Loucy (cell line): ENCODE results near the gene PSMD12.
"Not testable (repeated sequence)": the region's sequence is repeated elsewhere in the genome, so short reads cannot be mapped to it uniquely, and the experiment has no call there.

Experiments
- H2AFZ ChIP-seq: fragments of 200-600 bp; sonication (generic); 2 replicates; pipeline ENCODE4 v1.6.0; 2016; ENCODE audit warnings: antibody characterized with exemption, mild to moderate bottlenecking, low read length, moderate library complexity
- H3F3A ChIP-seq: fragments of 200-600 bp; 2 replicates; pipeline ENCODE4 v1.6.0; 2016; ENCODE audit warnings: antibody characterized with exemption, low read depth, mild to moderate bottlenecking
- H3K27me3 ChIP-seq: fragments of 200-600 bp; sonication (generic); 2 replicates; pipeline ENCODE4 v1.6.1; 2014; ENCODE audit warnings: low read length, mild to moderate bottlenecking; ENCODE audit not compliant: insufficient read depth, poor library complexity, severe bottlenecking
- H3K36me3 ChIP-seq: fragments of 200-600 bp; sonication (generic); 2 replicates; pipeline ENCODE4 v1.6.1; 2016; ENCODE audit warnings: low read length; ENCODE audit not compliant: insufficient read depth
- H3K4me1 ChIP-seq: fragments of 200-600 bp; sonication (generic); 2 replicates; pipeline ENCODE4 v1.5.1; 2014; ENCODE audit warnings: low read length, mild to moderate bottlenecking; ENCODE audit not compliant: insufficient read depth, poor library complexity, severe bottlenecking
- H3K4me2 ChIP-seq: fragments of 200-600 bp; sonication (generic); 2 replicates; pipeline ENCODE4 v1.6.0; 2014; ENCODE audit warnings: antibody characterized with exemption, low read length, low read depth, mild to moderate bottlenecking; ENCODE audit not compliant: poor library complexity, severe bottlenecking
- H3K4me3 ChIP-seq: fragments of 200-600 bp; sonication (generic); 2 replicates; pipeline ENCODE4 v1.5.1; 2014; ENCODE audit warnings: low read length, mild to moderate bottlenecking, mixed read lengths; ENCODE audit not compliant: poor library complexity, severe bottlenecking
- H3K79me2 ChIP-seq: fragments of 200-600 bp; sonication (generic); 2 replicates; pipeline ENCODE4 v1.6.1; 2014; ENCODE audit warnings: low read length; ENCODE audit not compliant: insufficient read depth
- H3K9ac ChIP-seq: fragments of 200-600 bp; sonication (generic); 2 replicates; pipeline ENCODE4 v1.6.0; 2014; ENCODE audit warnings: mild to moderate bottlenecking, low read depth, low read length, moderate library complexity; ENCODE audit not compliant: poor library complexity, severe bottlenecking
- H3K9me2 ChIP-seq: fragments of 200-600 bp; sonication (generic); replicated peaks from 2 replicates; pipeline ENCODE4 v1.6.1; 2016; ENCODE audit warnings: low read depth, low read length, mixed read lengths
- H3K9me3 ChIP-seq: fragments of 200-600 bp; sonication (generic); 2 replicates; pipeline ENCODE4 v1.6.1; 2014; ENCODE audit warnings: mild to moderate bottlenecking, antibody characterized with exemption, low read length, low read depth; ENCODE audit not compliant: insufficient read depth
- H4K20me1 ChIP-seq: fragments of 200-600 bp; sonication (generic); 2 replicates; pipeline ENCODE4 v1.6.0; 2014; ENCODE audit warnings: antibody characterized with exemption, low read length, mild to moderate bottlenecking; ENCODE audit not compliant: insufficient read depth, poor library complexity, severe bottlenecking
- CTCF ChIP-seq: fragments of 200-600 bp; sonication (generic); conservative IDR thresholded peaks from 2 replicates; pipeline ENCODE4 v1.5.1; 2014; ENCODE audit warnings: mild to moderate bottlenecking, antibody characterized with exemption, low read length
- EZH2phosphoT487 ChIP-seq: fragments of 200-600 bp; IDR thresholded peaks from 2 replicates; pipeline ENCODE4 v1.6.1; 2018; ENCODE audit warnings: antibody characterized with exemption, mild to moderate bottlenecking, moderate library complexity, borderline replicate concordance

PSMD12 gene

GRCh38 chr17:67331381-67332161, 34.8 kb downstream of the PSMD12 start:
- H3K27me3 ChIP-seq, H3K4me2 ChIP-seq, H3K9me3 ChIP-seq, H4K20me1 ChIP-seq, H3K9ac ChIP-seq, H3K36me3 ChIP-seq, H3K9me2 ChIP-seq, H3K4me3 ChIP-seq, H3F3A ChIP-seq, H3K4me1 ChIP-seq, H3K79me2 ChIP-seq: not testable (repeated sequence)
- 0 out of 2 replicates have a peak overlapping the region, but pooled peaks have one; percentile 36 for H2AFZ ChIP-seq

- Histone ChIP-seq H3K27me3 (no peaks in the 10 kb centered on the region), H3K9me3 (no peaks in the 10 kb centered on the region), H3K9ac (no peak overlapping the region), H4K20me1 (no peaks in the 10 kb centered on the region), H2AFZ (no peak overlapping the region), H3F3A (no peaks in the 10 kb centered on the region), H3K4me2 (no peak overlapping the region), H3K4me3 (no peak overlapping the region), H3K79me2 (no peaks in the 10 kb centered on the region), H3K36me3 (no peaks in the 10 kb centered on the region), H3K9me2 (no peaks in the 10 kb centered on the region), H3K4me1 (no peaks in the 10 kb centered on the region)
- TF ChIP-seq CTCF (no peak), EZH2phosphoT487 (no peak)
Observed at GRCh38 chr17:67328026-67328425, 38.4 kb downstream of the PSMD12 start.

- H4K20me1 ChIP-seq, H3K9me3 ChIP-seq, H3K36me3 ChIP-seq, H3K9me2 ChIP-seq, H3K9ac ChIP-seq, H3K4me2 ChIP-seq, H2AFZ ChIP-seq, H3K4me1 ChIP-seq, H3K27me3 ChIP-seq, H3K4me3 ChIP-seq, H3K79me2 ChIP-seq, H3F3A ChIP-seq: not testable (repeated sequence)
Observed at GRCh38 chr17:67326959-67327745, 39.2 kb downstream of the PSMD12 start.

- Histone ChIP-seq H3K36me3 (no peaks in the 10 kb centered on the region), H3K4me2 (no peak overlapping the region), H3K9me3 (no peaks in the 10 kb centered on the region), H4K20me1 (no peaks in the 10 kb centered on the region), H2AFZ (no peak overlapping the region), H3K9ac (no peak overlapping the region), H3K79me2 (no peaks in the 10 kb centered on the region), H3K9me2 (no peaks in the 10 kb centered on the region), H3F3A (no peaks in the 10 kb centered on the region), H3K4me3 (no peak overlapping the region), H3K4me1 (peaks cover 4% of the 10 kb centered on the region), H3K27me3 (no peaks in the 10 kb centered on the region)
- no peak for TF ChIP-seq CTCF
- no peak for TF ChIP-seq EZH2phosphoT487
Observed at GRCh38 chr17:67326440-67326839, 39.9 kb downstream of the PSMD12 start.
